ENCODE measurements around the gene OGN.

OGN gene

GRCh38 chr9:92342825-92343488 lies 61.4 kb downstream of the OGN start:
- DNase-seq, result no peak

DNA sequence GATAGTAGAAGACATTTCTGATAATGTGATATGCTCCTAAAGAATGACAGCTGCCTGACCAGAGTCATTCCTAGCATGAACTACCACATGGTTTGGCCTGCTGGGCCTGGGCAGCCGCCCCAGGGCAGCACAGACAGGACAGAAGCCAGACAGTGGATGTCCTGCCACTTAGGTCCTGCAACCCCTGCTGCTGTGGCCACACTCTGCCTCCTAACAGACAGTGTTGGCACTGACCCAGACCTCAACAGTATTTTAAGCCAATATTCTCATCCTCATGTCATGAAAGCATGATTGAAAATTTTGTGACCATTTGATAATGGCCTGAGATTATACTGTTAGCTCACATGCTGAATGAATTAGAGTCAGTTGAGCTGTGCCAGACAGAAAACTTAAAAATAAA lies 62.8 kb downstream of the OGN start:
- no peak for DNase-seq

DNA sequence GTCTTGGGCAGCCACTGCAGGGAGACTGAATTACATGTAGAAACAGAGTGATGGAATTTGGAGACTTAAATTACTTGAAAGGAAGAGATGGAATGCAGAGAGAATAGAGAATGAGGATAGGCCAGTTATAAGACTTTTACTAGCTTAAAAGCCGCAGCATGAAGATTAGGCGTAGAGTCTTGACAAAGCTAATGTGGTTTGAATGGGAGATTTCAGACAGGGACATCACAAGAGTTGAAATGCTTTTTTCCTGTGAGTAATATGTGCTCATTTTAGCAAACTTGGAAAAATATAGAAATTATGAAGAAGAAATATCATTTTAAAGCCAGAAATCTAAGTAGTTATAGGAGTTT lies 71.1 kb downstream of the OGN start:
- DNase-seq, result no peak

Data from stimulated activated naive CD4-positive, alpha-beta T cell (primary cell).